Astrocyte (in vitro differentiated cells and primary cell): ENCODE data around the gene GSG1L. TPM values are rescaled to one million over a fixed set of nuclear protein-coding genes. Genes with fewer than 3 reads are reported as not detected.

Source experiments
- DNase-seq: peaks from one replicate; pipeline ENCODE4 v3.0.0-alpha.2; 2010; ENCODE audit warnings: low read depth
- FAIRE-seq: peaks from 2 replicates; lab custom pipeline; 2011; peaks lifted over from hg19 to GRCh38; lab: Jason Lieb, UNC
- H2AFZ ChIP-seq: 2 replicates; pipeline ENCODE4 v1.6.0; 2012; ENCODE audit warnings: low read depth, low read length, inconsistent platforms
- H3K27ac ChIP-seq: 2 replicates; pipeline ENCODE4 v1.5.1; 2011; ENCODE audit warnings: low read depth, low read length, inconsistent platforms
- H3K27me3 ChIP-seq: 2 replicates; pipeline ENCODE4 v1.6.0; 2011; ENCODE audit warnings: low read length, inconsistent platforms; ENCODE audit not compliant: insufficient read depth
- H3K36me3 ChIP-seq: 2 replicates; pipeline ENCODE4 v1.5.1; 2011; ENCODE audit warnings: low read length, inconsistent platforms; ENCODE audit not compliant: insufficient read depth
- H3K4me1 ChIP-seq: 2 replicates; pipeline ENCODE4 v1.5.1; 2011; ENCODE audit warnings: low read length, inconsistent platforms; ENCODE audit not compliant: insufficient read depth
- H3K4me2 ChIP-seq: 2 replicates; pipeline ENCODE4 v1.6.0; 2012; ENCODE audit warnings: low read length, inconsistent platforms
- H3K4me3 ChIP-seq: 2 replicates; pipeline ENCODE4 v1.5.1; 2011; ENCODE audit warnings: low read depth, mild to moderate bottlenecking, low read length, inconsistent platforms; ENCODE audit not compliant: insufficient read depth
- H3K79me2 ChIP-seq: 2 replicates; pipeline ENCODE4 v1.6.0; 2012; ENCODE audit warnings: mild to moderate bottlenecking, low read length, inconsistent platforms; ENCODE audit not compliant: insufficient read depth
- H3K9ac ChIP-seq: 2 replicates; pipeline ENCODE4 v1.6.0; 2012; ENCODE audit warnings: mild to moderate bottlenecking, low read length, inconsistent platforms
- H3K9me3 ChIP-seq: 2 replicates; pipeline ENCODE4 v1.5.1; 2012; ENCODE audit warnings: low read depth, mild to moderate bottlenecking, low read length, inconsistent platforms; ENCODE audit not compliant: insufficient read depth
- H4K20me1 ChIP-seq: 2 replicates; pipeline ENCODE4 v1.6.0; 2012; ENCODE audit warnings: low read length, inconsistent platforms; ENCODE audit not compliant: insufficient read depth
- H3K27ac Mint-ChIP-seq: one replicate; pipeline ENCODE4 v1.8.0; 2021; ENCODE audit warnings: mild to moderate bottlenecking, mixed read lengths; ENCODE audit not compliant: unreplicated experiment
- H3K27me3 Mint-ChIP-seq: one replicate; pipeline ENCODE4 v1.8.0; 2021; ENCODE audit warnings: low read depth, mixed read lengths; ENCODE audit not compliant: unreplicated experiment
- H3K36me3 Mint-ChIP-seq: one replicate; pipeline ENCODE4 v1.8.0; 2021; ENCODE audit warnings: low read depth, mixed read lengths; ENCODE audit not compliant: unreplicated experiment
- H3K4me1 Mint-ChIP-seq: one replicate; pipeline ENCODE4 v1.8.0; 2021; ENCODE audit warnings: low read depth, mixed read lengths; ENCODE audit not compliant: unreplicated experiment
- H3K4me3 Mint-ChIP-seq: one replicate; pipeline ENCODE4 v1.8.0; 2021; ENCODE audit warnings: mild to moderate bottlenecking, moderate library complexity, mixed read lengths; ENCODE audit not compliant: unreplicated experiment
- H3K9me3 Mint-ChIP-seq: one replicate; pipeline ENCODE4 v1.8.0; 2021; ENCODE audit warnings: mild to moderate bottlenecking, mixed read lengths; ENCODE audit not compliant: unreplicated experiment
- EZH2 ChIP-seq: IDR thresholded peaks from 2 replicates; pipeline ENCODE4 v1.6.1; 2012; ENCODE audit warnings: mild to moderate bottlenecking, low read length, inconsistent platforms; ENCODE audit not compliant: insufficient read depth
- total RNA-seq: library from RNA; stranded (reverse); gene quantifications from 2 replicates; pipeline ENCODE4 v1.2.1, GENCODE V29; 2021
- TF ChIP-seq, protein P1 (sequence below): IDR thresholded peaks from 2 replicates; pipeline ENCODE4 v1.5.1; 2011; ENCODE audit warnings: low read depth, mild to moderate bottlenecking, inconsistent platforms, low read length, moderate library complexity; ENCODE audit not compliant: insufficient read depth

Gene GSG1L
- total RNA-seq, 1 donor from 2014 or later, result not detected

- H2AFZ ChIP-seq, result no peak overlapping the region
- no peak overlapping the region for H3K27ac ChIP-seq
- H3K4me1 ChIP-seq, result no peaks in the 10 kb centered on the region
- Mint-ChIP-seq H3K36me3 (no peaks in the 10 kb centered on the region), H3K4me1 (no peaks in the 10 kb centered on the region), H3K27ac (no peak overlapping the region), H3K4me3 (no peak overlapping the region), H3K27me3 (peaks cover 58% of the 10 kb centered on the region), H3K9me3 (peaks cover 1% of the 10 kb centered on the region)
- H3K36me3 ChIP-seq, result no peaks in the 10 kb centered on the region
- H3K4me3 ChIP-seq, result no peak overlapping the region
- H4K20me1 ChIP-seq, result no peaks in the 10 kb centered on the region
- no peaks in the 10 kb centered on the region for H3K79me2 ChIP-seq
- H3K27me3 ChIP-seq, result peaks cover 2% of the 10 kb centered on the region
- DNase-seq (no peak), FAIRE-seq (no peak)
- no peak for TF ChIP-seq EZH2
- TF ChIP-seq, protein P1, sequence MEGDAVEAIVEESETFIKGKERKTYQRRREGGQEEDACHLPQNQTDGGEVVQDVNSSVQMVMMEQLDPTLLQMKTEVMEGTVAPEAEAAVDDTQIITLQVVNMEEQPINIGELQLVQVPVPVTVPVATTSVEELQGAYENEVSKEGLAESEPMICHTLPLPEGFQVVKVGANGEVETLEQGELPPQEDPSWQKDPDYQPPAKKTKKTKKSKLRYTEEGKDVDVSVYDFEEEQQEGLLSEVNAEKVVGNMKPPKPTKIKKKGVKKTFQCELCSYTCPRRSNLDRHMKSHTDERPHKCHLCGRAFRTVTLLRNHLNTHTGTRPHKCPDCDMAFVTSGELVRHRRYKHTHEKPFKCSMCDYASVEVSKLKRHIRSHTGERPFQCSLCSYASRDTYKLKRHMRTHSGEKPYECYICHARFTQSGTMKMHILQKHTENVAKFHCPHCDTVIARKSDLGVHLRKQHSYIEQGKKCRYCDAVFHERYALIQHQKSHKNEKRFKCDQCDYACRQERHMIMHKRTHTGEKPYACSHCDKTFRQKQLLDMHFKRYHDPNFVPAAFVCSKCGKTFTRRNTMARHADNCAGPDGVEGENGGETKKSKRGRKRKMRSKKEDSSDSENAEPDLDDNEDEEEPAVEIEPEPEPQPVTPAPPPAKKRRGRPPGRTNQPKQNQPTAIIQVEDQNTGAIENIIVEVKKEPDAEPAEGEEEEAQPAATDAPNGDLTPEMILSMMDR, result no peak
- H3K4me2 ChIP-seq, result no peak overlapping the region
- no peak overlapping the region for H3K9ac ChIP-seq
- H3K9me3 ChIP-seq, result no peaks in the 10 kb centered on the region
These were observed 100.0 kb downstream of the GSG1L start for GRCh38 chr16:27963471-27963965.

DNA sequence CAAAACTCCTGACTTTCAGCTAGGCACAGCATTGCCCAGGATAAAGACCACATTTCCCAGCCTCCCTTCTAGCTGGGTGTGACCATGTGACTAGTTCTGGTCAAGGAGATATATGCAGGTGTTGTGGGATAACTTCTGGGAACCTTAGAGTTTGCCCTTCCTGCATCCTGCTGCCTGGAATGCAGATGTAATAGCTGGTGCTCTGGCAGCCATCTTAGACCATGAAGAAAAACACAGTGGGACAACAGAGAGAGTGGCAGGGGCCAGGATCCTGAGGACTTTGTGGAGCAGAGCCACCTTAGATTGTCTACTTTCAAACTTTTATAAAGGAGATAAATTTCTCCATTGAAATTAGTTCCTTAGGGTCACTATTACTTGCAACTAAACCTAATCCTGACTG, 101.3 kb downstream of the GSG1L start:
- no peak overlapping the region for H3K27ac Mint-ChIP-seq
- Histone ChIP-seq H2AFZ (no peak overlapping the region), H3K9ac (no peak overlapping the region), H3K79me2 (no peaks in the 10 kb centered on the region), H3K4me2 (no peak overlapping the region), H3K27ac (no peak overlapping the region), H3K4me3 (no peak overlapping the region), H3K36me3 (no peaks in the 10 kb centered on the region), H4K20me1 (no peaks in the 10 kb centered on the region), H3K27me3 (peaks cover 2% of the 10 kb centered on the region), H3K9me3 (no peaks in the 10 kb centered on the region), H3K4me1 (no peaks in the 10 kb centered on the region)
- no peaks in the 10 kb centered on the region for H3K36me3 Mint-ChIP-seq
- DNase-seq (no peak), FAIRE-seq (no peak)
- H3K27me3 Mint-ChIP-seq, result peaks cover 56% of the 10 kb centered on the region
- TF ChIP-seq, protein P1, result no peak
- TF ChIP-seq EZH2, result no peak
- no peaks in the 10 kb centered on the region for H3K4me1 Mint-ChIP-seq
- H3K9me3 Mint-ChIP-seq, result peaks cover 7% of the 10 kb centered on the region
- H3K4me3 Mint-ChIP-seq, result no peak overlapping the region

- Histone ChIP-seq H4K20me1 (no peaks in the 10 kb centered on the region), H3K4me1 (no peaks in the 10 kb centered on the region), H3K4me3 (no peak overlapping the region), H3K9me3 (peaks cover 3% of the 10 kb centered on the region), H3K27ac (no peak overlapping the region), H2AFZ (no peak overlapping the region), H3K9ac (no peak overlapping the region), H3K79me2 (no peaks in the 10 kb centered on the region), H3K36me3 (no peaks in the 10 kb centered on the region), H3K4me2 (no peak overlapping the region), H3K27me3 (peaks cover 2% of the 10 kb centered on the region)
- FAIRE-seq, result no peak
- TF ChIP-seq, protein P1, result no peak
- TF ChIP-seq EZH2, result no peak
- no peaks in the 10 kb centered on the region for H3K4me1 Mint-ChIP-seq
- H3K27me3 Mint-ChIP-seq, result peaks cover 53% of the 10 kb centered on the region
- H3K4me3 Mint-ChIP-seq, result no peak overlapping the region
- peaks cover 10% of the 10 kb centered on the region for H3K9me3 Mint-ChIP-seq
- H3K27ac Mint-ChIP-seq, result no peak overlapping the region
- no peak for DNase-seq
- no peaks in the 10 kb centered on the region for H3K36me3 Mint-ChIP-seq
These were observed 102.3 kb downstream of the GSG1L start for GRCh38 chr16:27961296-27961620.
